ENCODE results near the gene ZRANB1.

DNA sequence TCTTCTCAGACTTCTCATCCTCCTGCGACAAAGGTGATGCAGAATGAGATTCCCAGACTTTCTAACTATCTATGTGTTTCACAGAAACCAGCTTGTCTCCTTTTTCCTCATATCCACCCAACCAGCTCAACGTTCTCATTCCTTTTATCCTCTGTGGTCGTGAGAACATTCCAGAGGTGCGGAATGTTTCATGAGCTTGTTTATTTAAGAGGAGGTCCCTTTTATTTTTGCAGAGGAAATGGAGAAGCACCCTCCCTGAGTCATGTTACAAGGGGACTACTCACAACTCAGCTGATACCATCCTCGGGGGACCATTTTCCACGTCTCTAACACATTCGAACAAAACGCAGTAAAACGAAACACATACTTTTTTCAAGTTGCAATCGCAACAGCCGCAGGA is 93.2 kb downstream of the ZRANB1 start:
- TF ChIP-seq EZH2 (IDR thresholded peaks at IDR 0.05) (no peak), EZH2phosphoT487 (IDR thresholded peaks at IDR 0.05) (no peak)
- TF ChIP-seq, protein P1, sequence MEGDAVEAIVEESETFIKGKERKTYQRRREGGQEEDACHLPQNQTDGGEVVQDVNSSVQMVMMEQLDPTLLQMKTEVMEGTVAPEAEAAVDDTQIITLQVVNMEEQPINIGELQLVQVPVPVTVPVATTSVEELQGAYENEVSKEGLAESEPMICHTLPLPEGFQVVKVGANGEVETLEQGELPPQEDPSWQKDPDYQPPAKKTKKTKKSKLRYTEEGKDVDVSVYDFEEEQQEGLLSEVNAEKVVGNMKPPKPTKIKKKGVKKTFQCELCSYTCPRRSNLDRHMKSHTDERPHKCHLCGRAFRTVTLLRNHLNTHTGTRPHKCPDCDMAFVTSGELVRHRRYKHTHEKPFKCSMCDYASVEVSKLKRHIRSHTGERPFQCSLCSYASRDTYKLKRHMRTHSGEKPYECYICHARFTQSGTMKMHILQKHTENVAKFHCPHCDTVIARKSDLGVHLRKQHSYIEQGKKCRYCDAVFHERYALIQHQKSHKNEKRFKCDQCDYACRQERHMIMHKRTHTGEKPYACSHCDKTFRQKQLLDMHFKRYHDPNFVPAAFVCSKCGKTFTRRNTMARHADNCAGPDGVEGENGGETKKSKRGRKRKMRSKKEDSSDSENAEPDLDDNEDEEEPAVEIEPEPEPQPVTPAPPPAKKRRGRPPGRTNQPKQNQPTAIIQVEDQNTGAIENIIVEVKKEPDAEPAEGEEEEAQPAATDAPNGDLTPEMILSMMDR (IDR thresholded peaks at IDR 0.05): no peak

Data from neural progenitor cell (in vitro differentiated cells).